K562 (cell line): ENCODE data around the gene EYA3.

Experiments used
- EP300 ChIP-seq: IDR thresholded peaks from 2 replicates; pipeline ENCODE4 v1.6.1; 2012; ENCODE audit warnings: low read length, improper control_type of control experiment
- JUNB ChIP-seq: fragments of 450-650 bp; formaldehyde crosslinking; conservative IDR thresholded peaks from 2 replicates; pipeline ENCODE4 v1.4.0; 2020; ENCODE audit warnings: mild to moderate bottlenecking
- NFYB ChIP-seq: IDR thresholded peaks from 2 replicates; pipeline ENCODE4 v1.6.1; 2011; ENCODE audit warnings: mild to moderate bottlenecking, moderate library complexity; ENCODE audit not compliant: insufficient read length; ENCODE audit errors: extremely low read depth
- TF ChIP-seq, protein P1 (sequence below): fragments of 200-600 bp; sonication (generic); IDR thresholded peaks from one replicate; pipeline ENCODE4 v1.6.1; 2012; ENCODE audit warnings: mild to moderate bottlenecking, low read depth, low read length, inconsistent platforms
- TF ChIP-seq, protein P2 (sequence below), 3 experiments: IDR thresholded peaks in 2 of 3; conservative IDR thresholded peaks in 1 of 3; 2 replicates each; pipeline ENCODE4 v1.5.1; 2011 to 2012; ENCODE audit warnings: low read length in 3 of 3, mild to moderate bottlenecking in 3 of 3, control low read depth in 2 of 3, improper control_type of control experiment in 1 of 3, inconsistent platforms in 1 of 3, low read depth in 1 of 3, mixed read lengths in 1 of 3, moderate library complexity in 1 of 3; ENCODE audit not compliant: insufficient read depth in 2 of 3
- TF ChIP-seq, protein P3 (sequence below): fragments of 450-650 bp; formaldehyde crosslinking; IDR thresholded peaks from 2 replicates; pipeline ENCODE4 v1.4.0; 2022; ENCODE audit warnings: missing genetic modification characterization

DNA sequence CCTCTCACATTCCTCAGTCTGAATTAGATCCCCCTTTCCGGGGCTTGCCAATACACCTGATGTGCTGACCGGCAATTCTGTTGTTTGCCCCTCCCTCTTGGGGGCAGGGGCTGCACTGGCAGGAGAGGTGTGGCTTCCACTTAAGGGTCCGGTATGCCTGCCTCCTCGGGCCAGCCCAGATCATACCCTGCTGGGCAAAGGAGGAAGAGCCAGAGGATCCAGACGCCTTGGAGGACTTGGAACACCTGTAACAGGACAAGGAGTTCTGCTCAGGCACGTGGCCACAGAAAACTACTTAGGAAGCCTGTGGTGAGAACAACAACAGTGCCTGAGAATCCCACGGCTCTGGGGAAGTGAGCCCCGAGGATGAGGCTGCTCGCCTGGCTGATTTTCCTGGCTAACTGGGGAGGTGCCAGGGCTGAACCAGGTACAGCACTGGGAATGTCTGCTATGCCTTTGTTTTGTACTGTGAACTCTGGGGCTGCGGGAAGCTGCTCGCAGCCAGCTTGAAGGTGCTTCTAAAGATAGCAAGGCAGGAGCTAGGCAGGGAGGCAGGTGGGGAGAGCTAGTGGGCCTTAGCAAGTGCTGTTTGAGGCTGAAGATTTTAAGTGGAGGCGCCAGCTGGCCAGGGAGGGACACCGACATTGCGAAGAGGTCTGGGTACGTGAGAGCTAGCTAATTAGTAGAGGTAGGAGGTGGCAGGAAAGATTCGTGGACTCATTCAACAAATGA is 153.4 kb downstream of the EYA3 start, which contains the start of gene SMPDL3B:
- TF ChIP-seq EP300 (no peak), NFYB (no peak), JUNB (CRISPR knock-in tag) (no peak)
- TF ChIP-seq, protein P1, sequence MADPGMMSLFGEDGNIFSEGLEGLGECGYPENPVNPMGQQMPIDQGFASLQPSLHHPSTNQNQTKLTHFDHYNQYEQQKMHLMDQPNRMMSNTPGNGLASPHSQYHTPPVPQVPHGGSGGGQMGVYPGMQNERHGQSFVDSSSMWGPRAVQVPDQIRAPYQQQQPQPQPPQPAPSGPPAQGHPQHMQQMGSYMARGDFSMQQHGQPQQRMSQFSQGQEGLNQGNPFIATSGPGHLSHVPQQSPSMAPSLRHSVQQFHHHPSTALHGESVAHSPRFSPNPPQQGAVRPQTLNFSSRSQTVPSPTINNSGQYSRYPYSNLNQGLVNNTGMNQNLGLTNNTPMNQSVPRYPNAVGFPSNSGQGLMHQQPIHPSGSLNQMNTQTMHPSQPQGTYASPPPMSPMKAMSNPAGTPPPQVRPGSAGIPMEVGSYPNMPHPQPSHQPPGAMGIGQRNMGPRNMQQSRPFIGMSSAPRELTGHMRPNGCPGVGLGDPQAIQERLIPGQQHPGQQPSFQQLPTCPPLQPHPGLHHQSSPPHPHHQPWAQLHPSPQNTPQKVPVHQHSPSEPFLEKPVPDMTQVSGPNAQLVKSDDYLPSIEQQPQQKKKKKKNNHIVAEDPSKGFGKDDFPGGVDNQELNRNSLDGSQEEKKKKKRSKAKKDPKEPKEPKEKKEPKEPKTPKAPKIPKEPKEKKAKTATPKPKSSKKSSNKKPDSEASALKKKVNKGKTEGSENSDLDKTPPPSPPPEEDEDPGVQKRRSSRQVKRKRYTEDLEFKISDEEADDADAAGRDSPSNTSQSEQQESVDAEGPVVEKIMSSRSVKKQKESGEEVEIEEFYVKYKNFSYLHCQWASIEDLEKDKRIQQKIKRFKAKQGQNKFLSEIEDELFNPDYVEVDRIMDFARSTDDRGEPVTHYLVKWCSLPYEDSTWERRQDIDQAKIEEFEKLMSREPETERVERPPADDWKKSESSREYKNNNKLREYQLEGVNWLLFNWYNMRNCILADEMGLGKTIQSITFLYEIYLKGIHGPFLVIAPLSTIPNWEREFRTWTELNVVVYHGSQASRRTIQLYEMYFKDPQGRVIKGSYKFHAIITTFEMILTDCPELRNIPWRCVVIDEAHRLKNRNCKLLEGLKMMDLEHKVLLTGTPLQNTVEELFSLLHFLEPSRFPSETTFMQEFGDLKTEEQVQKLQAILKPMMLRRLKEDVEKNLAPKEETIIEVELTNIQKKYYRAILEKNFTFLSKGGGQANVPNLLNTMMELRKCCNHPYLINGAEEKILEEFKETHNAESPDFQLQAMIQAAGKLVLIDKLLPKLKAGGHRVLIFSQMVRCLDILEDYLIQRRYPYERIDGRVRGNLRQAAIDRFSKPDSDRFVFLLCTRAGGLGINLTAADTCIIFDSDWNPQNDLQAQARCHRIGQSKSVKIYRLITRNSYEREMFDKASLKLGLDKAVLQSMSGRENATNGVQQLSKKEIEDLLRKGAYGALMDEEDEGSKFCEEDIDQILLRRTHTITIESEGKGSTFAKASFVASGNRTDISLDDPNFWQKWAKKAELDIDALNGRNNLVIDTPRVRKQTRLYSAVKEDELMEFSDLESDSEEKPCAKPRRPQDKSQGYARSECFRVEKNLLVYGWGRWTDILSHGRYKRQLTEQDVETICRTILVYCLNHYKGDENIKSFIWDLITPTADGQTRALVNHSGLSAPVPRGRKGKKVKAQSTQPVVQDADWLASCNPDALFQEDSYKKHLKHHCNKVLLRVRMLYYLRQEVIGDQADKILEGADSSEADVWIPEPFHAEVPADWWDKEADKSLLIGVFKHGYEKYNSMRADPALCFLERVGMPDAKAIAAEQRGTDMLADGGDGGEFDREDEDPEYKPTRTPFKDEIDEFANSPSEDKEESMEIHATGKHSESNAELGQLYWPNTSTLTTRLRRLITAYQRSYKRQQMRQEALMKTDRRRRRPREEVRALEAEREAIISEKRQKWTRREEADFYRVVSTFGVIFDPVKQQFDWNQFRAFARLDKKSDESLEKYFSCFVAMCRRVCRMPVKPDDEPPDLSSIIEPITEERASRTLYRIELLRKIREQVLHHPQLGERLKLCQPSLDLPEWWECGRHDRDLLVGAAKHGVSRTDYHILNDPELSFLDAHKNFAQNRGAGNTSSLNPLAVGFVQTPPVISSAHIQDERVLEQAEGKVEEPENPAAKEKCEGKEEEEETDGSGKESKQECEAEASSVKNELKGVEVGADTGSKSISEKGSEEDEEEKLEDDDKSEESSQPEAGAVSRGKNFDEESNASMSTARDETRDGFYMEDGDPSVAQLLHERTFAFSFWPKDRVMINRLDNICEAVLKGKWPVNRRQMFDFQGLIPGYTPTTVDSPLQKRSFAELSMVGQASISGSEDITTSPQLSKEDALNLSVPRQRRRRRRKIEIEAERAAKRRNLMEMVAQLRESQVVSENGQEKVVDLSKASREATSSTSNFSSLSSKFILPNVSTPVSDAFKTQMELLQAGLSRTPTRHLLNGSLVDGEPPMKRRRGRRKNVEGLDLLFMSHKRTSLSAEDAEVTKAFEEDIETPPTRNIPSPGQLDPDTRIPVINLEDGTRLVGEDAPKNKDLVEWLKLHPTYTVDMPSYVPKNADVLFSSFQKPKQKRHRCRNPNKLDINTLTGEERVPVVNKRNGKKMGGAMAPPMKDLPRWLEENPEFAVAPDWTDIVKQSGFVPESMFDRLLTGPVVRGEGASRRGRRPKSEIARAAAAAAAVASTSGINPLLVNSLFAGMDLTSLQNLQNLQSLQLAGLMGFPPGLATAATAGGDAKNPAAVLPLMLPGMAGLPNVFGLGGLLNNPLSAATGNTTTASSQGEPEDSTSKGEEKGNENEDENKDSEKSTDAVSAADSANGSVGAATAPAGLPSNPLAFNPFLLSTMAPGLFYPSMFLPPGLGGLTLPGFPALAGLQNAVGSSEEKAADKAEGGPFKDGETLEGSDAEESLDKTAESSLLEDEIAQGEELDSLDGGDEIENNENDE, result no peak
- TF ChIP-seq, protein P2, sequence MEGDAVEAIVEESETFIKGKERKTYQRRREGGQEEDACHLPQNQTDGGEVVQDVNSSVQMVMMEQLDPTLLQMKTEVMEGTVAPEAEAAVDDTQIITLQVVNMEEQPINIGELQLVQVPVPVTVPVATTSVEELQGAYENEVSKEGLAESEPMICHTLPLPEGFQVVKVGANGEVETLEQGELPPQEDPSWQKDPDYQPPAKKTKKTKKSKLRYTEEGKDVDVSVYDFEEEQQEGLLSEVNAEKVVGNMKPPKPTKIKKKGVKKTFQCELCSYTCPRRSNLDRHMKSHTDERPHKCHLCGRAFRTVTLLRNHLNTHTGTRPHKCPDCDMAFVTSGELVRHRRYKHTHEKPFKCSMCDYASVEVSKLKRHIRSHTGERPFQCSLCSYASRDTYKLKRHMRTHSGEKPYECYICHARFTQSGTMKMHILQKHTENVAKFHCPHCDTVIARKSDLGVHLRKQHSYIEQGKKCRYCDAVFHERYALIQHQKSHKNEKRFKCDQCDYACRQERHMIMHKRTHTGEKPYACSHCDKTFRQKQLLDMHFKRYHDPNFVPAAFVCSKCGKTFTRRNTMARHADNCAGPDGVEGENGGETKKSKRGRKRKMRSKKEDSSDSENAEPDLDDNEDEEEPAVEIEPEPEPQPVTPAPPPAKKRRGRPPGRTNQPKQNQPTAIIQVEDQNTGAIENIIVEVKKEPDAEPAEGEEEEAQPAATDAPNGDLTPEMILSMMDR (IDR thresholded peaks at IDR 0.05 in 2 of 3, conservative IDR thresholded peaks at IDR 0.05 in 1 of 3; ENCODE audit: insufficient read depth in 2 of 3, low read depth in 1 of 3, low read length in 3 of 3), result no peak
- TF ChIP-seq, protein P3, sequence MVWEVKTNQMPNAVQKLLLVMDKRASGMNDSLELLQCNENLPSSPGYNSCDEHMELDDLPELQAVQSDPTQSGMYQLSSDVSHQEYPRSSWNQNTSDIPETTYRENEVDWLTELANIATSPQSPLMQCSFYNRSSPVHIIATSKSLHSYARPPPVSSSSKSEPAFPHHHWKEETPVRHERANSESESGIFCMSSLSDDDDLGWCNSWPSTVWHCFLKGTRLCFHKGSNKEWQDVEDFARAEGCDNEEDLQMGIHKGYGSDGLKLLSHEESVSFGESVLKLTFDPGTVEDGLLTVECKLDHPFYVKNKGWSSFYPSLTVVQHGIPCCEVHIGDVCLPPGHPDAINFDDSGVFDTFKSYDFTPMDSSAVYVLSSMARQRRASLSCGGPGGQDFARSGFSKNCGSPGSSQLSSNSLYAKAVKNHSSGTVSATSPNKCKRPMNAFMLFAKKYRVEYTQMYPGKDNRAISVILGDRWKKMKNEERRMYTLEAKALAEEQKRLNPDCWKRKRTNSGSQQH, result no peak
